ENCODE results near the gene TOPORS.
A peak's percentile ranks its signal among the peaks of the same experiment; 100 is the strongest.
"Not testable (repeated sequence)": the region's sequence is repeated elsewhere in the genome, so short reads cannot be mapped to it uniquely, and the experiment has no call there.

TOPORS gene

GRCh38 chr9:32525709-32526030 is 26.7 kb downstream of the TOPORS start:
- Histone ChIP-seq H3K27me3 (ENCODE audit: control insufficient read depth, low read length) (no peaks in the 10 kb centered on the region), H3K9me3 (ENCODE audit: control insufficient read depth, insufficient read depth, low read length) (no peaks in the 10 kb centered on the region), H3K4me3 (ENCODE audit: low read length) (peak overlapping the region; percentile 83), H3K27ac (ENCODE audit: low read depth, low read length) (no peak overlapping the region), H4K20me1 (ENCODE audit: control insufficient read depth, insufficient read depth, low read depth, low read length) (no peaks in the 10 kb centered on the region), H3K4me1 (ENCODE audit: control insufficient read depth, low read length) (peaks cover 20% of the 10 kb centered on the region), H3K36me3 (ENCODE audit: control insufficient read depth, low read length) (no peaks in the 10 kb centered on the region), H3K79me2 (ENCODE audit: control insufficient read depth, low read length) (no peaks in the 10 kb centered on the region), H3K4me2 (ENCODE audit: low read length) (peak overlapping the region; percentile 59), H3F3A (ENCODE audit: control insufficient read depth, insufficient read depth) (no peaks in the 10 kb centered on the region), H3K9me2 (replicated peaks; ENCODE audit: control insufficient read depth, low read length) (no peaks in the 10 kb centered on the region)
- no peak for TF ChIP-seq CTCF (IDR thresholded peaks at IDR 0.05; ENCODE audit: low read depth, low read length, poor library complexity, severe bottlenecking)
- TF ChIP-seq EZH2phosphoT487 (IDR thresholded peaks at IDR 0.05; ENCODE audit: borderline replicate concordance, low read length) = no peak

GRCh38 chr9:32524892-32525708 is 27.3 kb downstream of the TOPORS start:
- H3K27ac ChIP-seq (ENCODE audit: low read depth, low read length) = no peak overlapping the region
- no peaks in the 10 kb centered on the region for H3F3A ChIP-seq (ENCODE audit: control insufficient read depth, insufficient read depth)
- no peaks in the 10 kb centered on the region for H4K20me1 ChIP-seq (ENCODE audit: control insufficient read depth, insufficient read depth, low read depth, low read length)
- H3K9me3 ChIP-seq (ENCODE audit: control insufficient read depth, insufficient read depth, low read length) = no peaks in the 10 kb centered on the region
- no peaks in the 10 kb centered on the region for H3K27me3 ChIP-seq (ENCODE audit: control insufficient read depth, low read length)
- H3K4me3 ChIP-seq (ENCODE audit: low read length) = peak overlapping the region; percentile 83
- H3K9me2 ChIP-seq (replicated peaks; ENCODE audit: control insufficient read depth, low read length) = no peaks in the 10 kb centered on the region
- peak overlapping the region; percentile 59 for H3K4me2 ChIP-seq (ENCODE audit: low read length)
- H3K4me1 ChIP-seq (ENCODE audit: control insufficient read depth, low read length) = peaks cover 20% of the 10 kb centered on the region
- H3K79me2 ChIP-seq (ENCODE audit: control insufficient read depth, low read length) = no peaks in the 10 kb centered on the region
- TF ChIP-seq CTCF (IDR thresholded peaks at IDR 0.05; ENCODE audit: low read depth, low read length, poor library complexity, severe bottlenecking) (no peak), EZH2phosphoT487 (IDR thresholded peaks at IDR 0.05; ENCODE audit: borderline replicate concordance, low read length) (no peak)
- no peaks in the 10 kb centered on the region for H3K36me3 ChIP-seq (ENCODE audit: control insufficient read depth, low read length)

- H3K4me2 ChIP-seq (ENCODE audit: low read length); H3K9me2 ChIP-seq (replicated peaks; ENCODE audit: control insufficient read depth, low read length); H3K9me3 ChIP-seq (ENCODE audit: control insufficient read depth, insufficient read depth, low read length); H3K36me3 ChIP-seq (ENCODE audit: control insufficient read depth, low read length); H3K27ac ChIP-seq (ENCODE audit: low read depth, low read length); H3F3A ChIP-seq (ENCODE audit: control insufficient read depth, insufficient read depth); H3K79me2 ChIP-seq (ENCODE audit: control insufficient read depth, low read length); H4K20me1 ChIP-seq (ENCODE audit: control insufficient read depth, insufficient read depth, low read depth, low read length); H3K4me3 ChIP-seq (ENCODE audit: low read length); H3K27me3 ChIP-seq (ENCODE audit: control insufficient read depth, low read length): not testable (repeated sequence)
- H3K4me1 ChIP-seq (ENCODE audit: control insufficient read depth, low read length) = peaks cover 20% of the 10 kb centered on the region
These were observed 27.9 kb downstream of the TOPORS start for GRCh38 chr9:32524558-32524891.

- Histone ChIP-seq H3F3A (ENCODE audit: control insufficient read depth, insufficient read depth) (no peaks in the 10 kb centered on the region), H4K20me1 (ENCODE audit: control insufficient read depth, insufficient read depth, low read depth, low read length) (no peaks in the 10 kb centered on the region), H3K4me2 (ENCODE audit: low read length) (no peak overlapping the region), H3K36me3 (ENCODE audit: control insufficient read depth, low read length) (no peaks in the 10 kb centered on the region), H3K79me2 (ENCODE audit: control insufficient read depth, low read length) (no peaks in the 10 kb centered on the region), H3K4me1 (ENCODE audit: control insufficient read depth, low read length) (peaks cover 20% of the 10 kb centered on the region), H3K9me3 (ENCODE audit: control insufficient read depth, insufficient read depth, low read length) (no peaks in the 10 kb centered on the region), H3K9me2 (replicated peaks; ENCODE audit: control insufficient read depth, low read length) (no peaks in the 10 kb centered on the region), H3K4me3 (ENCODE audit: low read length) (no peak overlapping the region), H3K27me3 (ENCODE audit: control insufficient read depth, low read length) (no peaks in the 10 kb centered on the region), H3K27ac (ENCODE audit: low read depth, low read length) (no peak overlapping the region)
- TF ChIP-seq CTCF (IDR thresholded peaks at IDR 0.05; ENCODE audit: low read depth, low read length, poor library complexity, severe bottlenecking) (no peak), EZH2phosphoT487 (IDR thresholded peaks at IDR 0.05; ENCODE audit: borderline replicate concordance, low read length) (no peak)
These were observed 28.5 kb downstream of the TOPORS start for GRCh38 chr9:32523910-32524309.
